ENCODE data around the gene PSMG3. TPM values are rescaled to one million over a fixed set of nuclear protein-coding genes. Genes with fewer than 3 reads are reported as not detected.

PSMG3 gene
- total and polyA plus RNA-seq, 2 experiments from 2014 or later: 28.3 to 84.8 TPM

- TF ChIP-seq ZNF114 (CRISPR knock-in tag; IDR thresholded peaks at IDR 0.05): no peak
- no peak for TF ChIP-seq JUNB (IDR thresholded peaks at IDR 0.05; ENCODE audit: unreplicated experiment)
- no peak for TF ChIP-seq POLR2AphosphoS5 (IDR thresholded peaks at IDR 0.05; ENCODE audit: low read depth)
- no peak for TF ChIP-seq ZNF462 (CRISPR knock-in tag; IDR thresholded peaks at IDR 0.05)
- no peak for TF ChIP-seq STAT1 (IDR thresholded peaks at IDR 0.05; ENCODE audit: unreplicated experiment)
- no peak for TF ChIP-seq EZH2 (IDR thresholded peaks at IDR 0.05; ENCODE audit: low read depth, unreplicated experiment)
- TF ChIP-seq EZH2phosphoT487 (IDR thresholded peaks at IDR 0.05; ENCODE audit: unreplicated experiment): no peak
- TF ChIP-seq ZNF331 (CRISPR knock-in tag; IDR thresholded peaks at IDR 0.05; ENCODE audit: low read depth): no peak
- no peak for TF ChIP-seq CREB1 (CRISPR knock-in tag; IDR thresholded peaks at IDR 0.05; ENCODE audit: low read depth)
- no peak for TF ChIP-seq CTCF (conservative IDR thresholded peaks at IDR 0.05; ENCODE audit: low read depth in 2 of 2)
- no peak overlapping the region for H3K4me3 ChIP-seq
- no peaks in the 10 kb centered on the region for H3K9me2 ChIP-seq (ENCODE audit: insufficient read depth)
- Mint-ChIP-seq H3K9me3 (no peaks in the 10 kb centered on the region), H3K27me3 (ENCODE audit: insufficient read depth, low read depth, poor library complexity) (peaks cover 14% of the 10 kb centered on the region), H3K36me3 (ENCODE audit: low read depth) (no peaks in the 10 kb centered on the region; the same call in 2 of the 3 replicates), H3K4me3 (no peak overlapping the region; the same call in 2 of the 3 replicates), H3K4me1 (peaks cover 14% of the 10 kb centered on the region), H3K27ac (no peak overlapping the region)
- no peak overlapping the region for H2AFZ ChIP-seq
- no peak for ATAC-seq
- DNase-seq (ENCODE audit: low spot score): no peak
- H3K4me1 ChIP-seq (ENCODE audit: insufficient read depth): no peaks in the 10 kb centered on the region; the same call in 1 of the 2 replicates
- H3K36me3 ChIP-seq (ENCODE audit: insufficient read depth): no peaks in the 10 kb centered on the region
- H4K20me1 ChIP-seq (replicated peaks; ENCODE audit: insufficient read depth): no peaks in the 10 kb centered on the region
- H3K4me2 ChIP-seq: no peak overlapping the region
- no peaks in the 10 kb centered on the region for H3K79me2 ChIP-seq (replicated peaks; ENCODE audit: insufficient read depth)
- no peaks in the 10 kb centered on the region for H3F3A ChIP-seq (replicated peaks; ENCODE audit: low read depth)
- no peaks in the 10 kb centered on the region for H3K27me3 ChIP-seq (ENCODE audit: insufficient read depth)
- no peak overlapping the region for H3K27ac ChIP-seq (ENCODE audit: low read depth)
Measured at GRCh38 chr7:1608318-1608717, 38.5 kb upstream of the PSMG3 start.
